H9 (cell line): ENCODE results near the gene PBX1. TPM values are rescaled to one million over a fixed set of nuclear protein-coding genes. Genes with fewer than 3 reads are reported as not detected.
A peak's percentile ranks its signal among the peaks of the same experiment; 100 is the strongest.

Source experiments
- DNase-seq: peaks from one replicate; pipeline ENCODE4 v3.0.0-alpha.2; 2017
- H2AFZ ChIP-seq: one replicate; pipeline ENCODE4 v1.6.1; 2013; ENCODE audit warnings: mild to moderate bottlenecking, low read length, control low read depth, moderate library complexity
- H2AK5ac ChIP-seq: 2 replicates; pipeline ENCODE4 v1.6.1; 2013; ENCODE audit warnings: low read length, control low read depth, mixed read lengths; ENCODE audit not compliant: insufficient read length
- H2BK120ac ChIP-seq: one replicate; pipeline ENCODE4 v1.6.1; 2013; ENCODE audit warnings: low read depth, mild to moderate bottlenecking, low read length, control low read depth, inconsistent platforms; ENCODE audit not compliant: poor library complexity, severe bottlenecking
- H2BK12ac ChIP-seq: 2 replicates; pipeline ENCODE4 v1.6.1; 2013; ENCODE audit warnings: low read length, control low read depth, mixed read lengths, low read depth; ENCODE audit not compliant: insufficient read length
- H2BK15ac ChIP-seq: 2 replicates; pipeline ENCODE4 v1.6.1; 2013; ENCODE audit warnings: low read depth, low read length, control low read depth
- H2BK20ac ChIP-seq: one replicate; pipeline ENCODE4 v1.6.1; 2013; ENCODE audit warnings: low read depth, mild to moderate bottlenecking, low read length, control low read depth, inconsistent platforms; ENCODE audit not compliant: poor library complexity, severe bottlenecking
- H2BK5ac ChIP-seq: 2 replicates; pipeline ENCODE4 v1.6.1; 2013; ENCODE audit warnings: low read length, control low read depth, mixed read lengths; ENCODE audit not compliant: insufficient read length
- H3K14ac ChIP-seq: 2 replicates; pipeline ENCODE4 v1.6.1; 2013; ENCODE audit warnings: low read length, control low read depth; ENCODE audit not compliant: insufficient read depth
- H3K18ac ChIP-seq: 2 replicates; pipeline ENCODE4 v1.6.1; 2013; ENCODE audit warnings: low read depth, mild to moderate bottlenecking, mixed read lengths, low read length, control low read depth; ENCODE audit not compliant: insufficient read length
- H3K23ac ChIP-seq: 2 replicates; pipeline ENCODE4 v1.6.1; 2013; ENCODE audit warnings: low read length, control low read depth, mixed read lengths, low read depth; ENCODE audit not compliant: insufficient read length
- H3K23me2 ChIP-seq: 2 replicates; pipeline ENCODE4 v1.6.1; 2013; ENCODE audit warnings: low read depth, mild to moderate bottlenecking, mixed read lengths, low read length, control low read depth; ENCODE audit not compliant: insufficient read length, poor library complexity, severe bottlenecking
- H3K27ac ChIP-seq: 2 replicates; pipeline ENCODE4 v1.5.1; 2013; ENCODE audit warnings: low read length, control low read depth, mixed read lengths, low read depth; ENCODE audit not compliant: insufficient read length
- H3K27me3 ChIP-seq: 2 replicates; pipeline ENCODE4 v1.6.1; 2013; ENCODE audit warnings: low read length, control low read depth, inconsistent platforms; ENCODE audit not compliant: insufficient read depth
- H3K4ac ChIP-seq: 2 replicates; pipeline ENCODE4 v1.6.1; 2013; ENCODE audit warnings: low read depth, mild to moderate bottlenecking, control low read depth, inconsistent platforms, low read length, moderate library complexity
- H3K4me1 ChIP-seq: 2 replicates; pipeline ENCODE4 v1.6.1; 2013; ENCODE audit warnings: low read length, control low read depth, inconsistent platforms; ENCODE audit not compliant: insufficient read depth
- H3K4me2 ChIP-seq: 2 replicates; pipeline ENCODE4 v1.6.1; 2013; ENCODE audit warnings: low read length, control low read depth, mixed read lengths; ENCODE audit not compliant: insufficient read length, insufficient read depth
- H3K56ac ChIP-seq: 2 replicates; pipeline ENCODE4 v1.6.1; 2013; ENCODE audit warnings: low read depth, mild to moderate bottlenecking, mixed read lengths, low read length, control low read depth; ENCODE audit not compliant: insufficient read length
- H3K79me1 ChIP-seq: 2 replicates; pipeline ENCODE4 v1.6.1; 2013; ENCODE audit warnings: low read depth, mild to moderate bottlenecking, moderate library complexity, low read length, control low read depth, inconsistent platforms; ENCODE audit not compliant: insufficient read depth, poor library complexity, severe bottlenecking
- H3K79me2 ChIP-seq: 2 replicates; pipeline ENCODE4 v1.6.1; 2013; ENCODE audit warnings: low read length, control low read depth, inconsistent platforms; ENCODE audit not compliant: insufficient read depth
- H3K9ac ChIP-seq: 2 replicates; pipeline ENCODE4 v1.6.1; 2013; ENCODE audit warnings: low read length, control low read depth, mixed read lengths; ENCODE audit not compliant: insufficient read length; ENCODE audit errors: extremely low read depth
- H3K9me3 ChIP-seq: one replicate; pipeline ENCODE4 v1.6.1; 2013; ENCODE audit warnings: low read depth, low read length, inconsistent platforms; ENCODE audit not compliant: control insufficient read depth
- H3T11ph ChIP-seq: one replicate; pipeline ENCODE4 v1.6.1; 2013; ENCODE audit warnings: mild to moderate bottlenecking, low read length, control low read depth, inconsistent platforms
- H4K20me1 ChIP-seq: one replicate; pipeline ENCODE4 v1.6.1; 2013; ENCODE audit not compliant: control insufficient read depth, insufficient read length, insufficient read depth
- H4K5ac ChIP-seq: 2 replicates; pipeline ENCODE4 v1.6.1; 2013; ENCODE audit warnings: low read depth, mild to moderate bottlenecking, mixed read lengths, low read length, control low read depth; ENCODE audit not compliant: insufficient read length
- H4K8ac ChIP-seq: replicated peaks from 2 replicates; pipeline ENCODE4 v1.6.1; 2013; ENCODE audit warnings: low read length, control low read depth, mixed read lengths, low read depth; ENCODE audit not compliant: insufficient read length
- H4K91ac ChIP-seq: 2 replicates; pipeline ENCODE4 v1.6.1; 2013; ENCODE audit warnings: low read depth, mild to moderate bottlenecking, moderate library complexity, mixed read lengths, low read length, control low read depth; ENCODE audit not compliant: insufficient read length
- H3K27ac Mint-ChIP-seq, 3 experiments: 2 replicates in 2 of 3; 3 replicates in 1 of 3; pipeline ENCODE4 v1.8.0; 2020 to 2021; ENCODE audit warnings: mixed read lengths in 3 of 3, mild to moderate bottlenecking in 1 of 3, moderate library complexity in 1 of 3
- H3K27me3 Mint-ChIP-seq: 2 replicates; pipeline ENCODE4 v1.8.0; 2021; ENCODE audit warnings: low read depth, mild to moderate bottlenecking, moderate library complexity, mixed read lengths
- H3K36me3 Mint-ChIP-seq, 3 experiments: 2 replicates in 2 of 3; 3 replicates in 1 of 3; pipeline ENCODE4 v1.8.0; 2020 to 2021; ENCODE audit warnings: low read depth in 3 of 3, mixed read lengths in 3 of 3; ENCODE audit not compliant: insufficient read depth in 1 of 3
- H3K4me1 Mint-ChIP-seq, 2 experiments: 2 replicates each; pipeline ENCODE4 v1.8.0; 2020; ENCODE audit warnings: mixed read lengths in 2 of 2
- H3K4me3 Mint-ChIP-seq, 2 experiments: 2 replicates in 1 of 2; 3 replicates in 1 of 2; pipeline ENCODE4 v1.8.0; 2020 to 2021; ENCODE audit warnings: mild to moderate bottlenecking in 2 of 2, mixed read lengths in 2 of 2, moderate library complexity in 1 of 2
- H3K9me3 Mint-ChIP-seq, 2 experiments: 2 replicates in 1 of 2; 3 replicates in 1 of 2; pipeline ENCODE4 v1.8.0; 2020; ENCODE audit warnings: mild to moderate bottlenecking in 2 of 2, mixed read lengths in 2 of 2, moderate library complexity in 1 of 2
- WGBS: extraction: QIAGEN DNeasy Blood & Tissue Kit; methylation state at CpG from one replicate; pipeline ENCODE4 v1.1.7; 2013; ENCODE audit warnings: missing lambda C conversion rate, low lambda C conversion rate, mixed read lengths; ENCODE audit not compliant: insufficient read length; ENCODE audit errors: extremely low coverage; 5-methylcytosine and 5-hydroxymethylcytosine counted together
- total RNA-seq: library from RNA; stranded (reverse); gene quantifications from 2 replicates; pipeline ENCODE4 v1.2.1, GENCODE V29; 2021
- TF ChIP-seq, protein P1 (sequence below): fragments of 200-600 bp; sonication (generic); conservative IDR thresholded peaks from 3 replicates; pipeline ENCODE4 v1.8.0; 2021; ENCODE audit warnings: antibody characterized with exemption, mild to moderate bottlenecking

The PBX1 gene
- total RNA-seq, 1 experiment from 2014 or later = 142 TPM

DNA sequence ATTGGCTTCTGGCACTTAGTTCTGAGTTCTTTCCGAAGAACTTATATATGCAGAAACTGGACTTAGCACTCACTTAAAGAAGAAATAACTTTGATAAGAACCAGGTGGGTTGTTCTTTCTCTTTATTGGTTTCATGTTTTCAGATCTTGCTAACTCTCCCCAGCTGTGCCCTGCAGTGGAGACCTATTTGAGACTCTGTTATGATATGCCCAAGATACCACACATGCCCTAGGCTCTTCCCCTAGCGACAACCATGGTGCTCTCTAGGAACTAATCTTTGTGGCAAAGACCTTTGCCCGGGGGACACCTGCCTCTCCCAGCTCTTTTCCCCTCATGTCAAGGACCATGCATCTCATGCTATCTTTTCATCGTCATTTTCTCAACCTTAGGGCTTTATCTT, 128.8 kb downstream of the PBX1 start:
- H3K23me2 ChIP-seq = no peaks in the 10 kb centered on the region
- H3K14ac ChIP-seq = no peak overlapping the region
- Mint-ChIP-seq H3K27me3 (no peaks in the 10 kb centered on the region), H3K4me1 (peaks cover 29 to 32% of the 10 kb centered on the region in 2 experiments), H3K27ac (peak overlapping the region in 2 of 3 experiments; percentile 12 to 26; a peak in 1 of 7 replicates), H3K4me3 (no peak overlapping the region), H3K9me3 (no peaks in the 10 kb centered on the region), H3K36me3 (peaks cover 6 to 19% (median 14%) of the 10 kb centered on the region in 3 experiments; a peak in 6 of 7 replicates)
- no peaks in the 10 kb centered on the region for H3K9me3 ChIP-seq
- no peak overlapping the region for H3K56ac ChIP-seq
- no peaks in the 10 kb centered on the region for H3K27me3 ChIP-seq
- no peak for DNase-seq
- no peaks in the 10 kb centered on the region for H4K20me1 ChIP-seq
- no peak overlapping the region for H3K27ac ChIP-seq
- no peak overlapping the region for H2BK20ac ChIP-seq
- H2BK120ac ChIP-seq = no peak overlapping the region
- H3K4ac ChIP-seq = no peak overlapping the region
- H3K9ac ChIP-seq = no peak overlapping the region
- H2BK5ac ChIP-seq = no peak overlapping the region
- no peak overlapping the region for H4K8ac ChIP-seq
- H2BK12ac ChIP-seq = no peak overlapping the region
- H3K79me2 ChIP-seq = no peaks in the 10 kb centered on the region
- H2AK5ac ChIP-seq = no peak overlapping the region
- peaks cover 3% of the 10 kb centered on the region; the same call in 1 of the 2 replicates for H3K4me1 ChIP-seq
- H3K18ac ChIP-seq = no peak overlapping the region
- H2BK15ac ChIP-seq = no peak overlapping the region
- TF ChIP-seq, protein P1, sequence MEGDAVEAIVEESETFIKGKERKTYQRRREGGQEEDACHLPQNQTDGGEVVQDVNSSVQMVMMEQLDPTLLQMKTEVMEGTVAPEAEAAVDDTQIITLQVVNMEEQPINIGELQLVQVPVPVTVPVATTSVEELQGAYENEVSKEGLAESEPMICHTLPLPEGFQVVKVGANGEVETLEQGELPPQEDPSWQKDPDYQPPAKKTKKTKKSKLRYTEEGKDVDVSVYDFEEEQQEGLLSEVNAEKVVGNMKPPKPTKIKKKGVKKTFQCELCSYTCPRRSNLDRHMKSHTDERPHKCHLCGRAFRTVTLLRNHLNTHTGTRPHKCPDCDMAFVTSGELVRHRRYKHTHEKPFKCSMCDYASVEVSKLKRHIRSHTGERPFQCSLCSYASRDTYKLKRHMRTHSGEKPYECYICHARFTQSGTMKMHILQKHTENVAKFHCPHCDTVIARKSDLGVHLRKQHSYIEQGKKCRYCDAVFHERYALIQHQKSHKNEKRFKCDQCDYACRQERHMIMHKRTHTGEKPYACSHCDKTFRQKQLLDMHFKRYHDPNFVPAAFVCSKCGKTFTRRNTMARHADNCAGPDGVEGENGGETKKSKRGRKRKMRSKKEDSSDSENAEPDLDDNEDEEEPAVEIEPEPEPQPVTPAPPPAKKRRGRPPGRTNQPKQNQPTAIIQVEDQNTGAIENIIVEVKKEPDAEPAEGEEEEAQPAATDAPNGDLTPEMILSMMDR = no peak
- H2AFZ ChIP-seq = no peak overlapping the region
- no peak overlapping the region for H4K91ac ChIP-seq
- no CpG with 5 or more reads among the region's 4 CpGs for WGBS
- no peak overlapping the region for H3K23ac ChIP-seq
- no peak overlapping the region for H3K4me2 ChIP-seq
- no peak overlapping the region for H4K5ac ChIP-seq
- H3K79me1 ChIP-seq = no peaks in the 10 kb centered on the region
- H3T11ph ChIP-seq = no peak overlapping the region
